ENCODE results near the gene HOXA9. TPM values are rescaled to one million over a fixed set of nuclear protein-coding genes. Genes with fewer than 3 reads are reported as not detected.

HOXA9 gene
- total and polyA plus RNA-seq, 10 donors = 0.46 to 3.0 (median 0.98) TPM

DNA sequence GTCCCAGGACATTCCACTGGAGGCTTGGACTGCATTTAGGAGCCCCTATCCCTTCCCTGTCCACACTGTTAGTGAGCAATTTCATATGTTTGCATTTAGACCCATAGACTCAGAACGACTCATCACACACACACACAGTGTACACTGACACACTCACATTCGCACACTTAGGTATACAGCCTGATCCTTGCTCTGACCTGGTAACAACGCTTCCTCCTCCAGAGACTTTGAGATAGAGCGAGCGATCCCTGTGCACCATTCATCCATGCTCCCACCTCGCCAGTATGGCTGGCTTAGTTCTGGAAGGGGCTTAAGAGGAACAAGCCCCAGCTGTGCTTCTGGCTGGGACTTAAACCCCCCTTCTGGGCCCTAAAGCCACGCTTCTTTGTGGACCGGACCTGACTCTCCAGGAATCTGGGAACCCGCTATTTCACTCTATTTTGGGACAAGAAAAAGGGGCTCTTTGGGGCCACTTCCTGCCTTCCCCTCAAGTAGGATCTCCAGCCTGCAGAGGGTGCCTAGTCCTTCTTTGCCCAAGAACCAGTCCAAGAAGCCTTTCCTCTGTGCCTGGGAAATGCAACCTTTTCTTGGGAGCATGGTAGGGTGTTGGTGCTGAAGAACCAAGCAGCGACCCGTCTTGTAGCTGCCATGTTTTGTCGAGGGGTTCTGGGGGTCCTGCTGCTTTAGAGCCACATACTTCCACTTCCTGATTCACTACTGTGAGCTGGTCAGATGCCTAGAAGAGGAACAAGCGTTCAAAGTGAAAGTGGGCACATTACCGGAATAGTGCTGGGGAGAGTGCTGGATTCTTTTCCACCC lies 35.6 kb upstream of the HOXA9 start:
- no peak for DNase-seq
- Histone ChIP-seq H3K27ac (no peak overlapping the region), H3K27me3 (replicated peaks in 1 of 7) (peaks cover 22 to 100% (median 96%) of the 10 kb centered on the region in 7 donors), H3K4me1 (peaks cover 12 to 76% (median 56%) of the 10 kb centered on the region in 6 donors), H3K4me3 (peak overlapping the region in 6 of 8 donors; percentile 6 to 68 (median 34)), H3K9me3 (no peaks in the 10 kb centered on the region), H3K36me3 (no peaks in the 10 kb centered on the region)
- WGBS, 5 donors = 4 to 11% (median 9%) methylated on average over 13 to 14 of the region's 14 CpGs
- TF ChIP-seq, protein P1, sequence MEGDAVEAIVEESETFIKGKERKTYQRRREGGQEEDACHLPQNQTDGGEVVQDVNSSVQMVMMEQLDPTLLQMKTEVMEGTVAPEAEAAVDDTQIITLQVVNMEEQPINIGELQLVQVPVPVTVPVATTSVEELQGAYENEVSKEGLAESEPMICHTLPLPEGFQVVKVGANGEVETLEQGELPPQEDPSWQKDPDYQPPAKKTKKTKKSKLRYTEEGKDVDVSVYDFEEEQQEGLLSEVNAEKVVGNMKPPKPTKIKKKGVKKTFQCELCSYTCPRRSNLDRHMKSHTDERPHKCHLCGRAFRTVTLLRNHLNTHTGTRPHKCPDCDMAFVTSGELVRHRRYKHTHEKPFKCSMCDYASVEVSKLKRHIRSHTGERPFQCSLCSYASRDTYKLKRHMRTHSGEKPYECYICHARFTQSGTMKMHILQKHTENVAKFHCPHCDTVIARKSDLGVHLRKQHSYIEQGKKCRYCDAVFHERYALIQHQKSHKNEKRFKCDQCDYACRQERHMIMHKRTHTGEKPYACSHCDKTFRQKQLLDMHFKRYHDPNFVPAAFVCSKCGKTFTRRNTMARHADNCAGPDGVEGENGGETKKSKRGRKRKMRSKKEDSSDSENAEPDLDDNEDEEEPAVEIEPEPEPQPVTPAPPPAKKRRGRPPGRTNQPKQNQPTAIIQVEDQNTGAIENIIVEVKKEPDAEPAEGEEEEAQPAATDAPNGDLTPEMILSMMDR (IDR thresholded peaks at IDR 0.05 in 8 of 11, conservative IDR thresholded peaks at IDR 0.05 in 3 of 11) = no peak
- TF ChIP-seq POLR2AphosphoS5 (IDR thresholded peaks at IDR 0.05) (no peak), POLR2A (IDR thresholded peaks at IDR 0.05) (no peak)
- intact Hi-C loops (cut with DNase I; ENCODE audit: low total_unique reads) = no loop called here

DNA sequence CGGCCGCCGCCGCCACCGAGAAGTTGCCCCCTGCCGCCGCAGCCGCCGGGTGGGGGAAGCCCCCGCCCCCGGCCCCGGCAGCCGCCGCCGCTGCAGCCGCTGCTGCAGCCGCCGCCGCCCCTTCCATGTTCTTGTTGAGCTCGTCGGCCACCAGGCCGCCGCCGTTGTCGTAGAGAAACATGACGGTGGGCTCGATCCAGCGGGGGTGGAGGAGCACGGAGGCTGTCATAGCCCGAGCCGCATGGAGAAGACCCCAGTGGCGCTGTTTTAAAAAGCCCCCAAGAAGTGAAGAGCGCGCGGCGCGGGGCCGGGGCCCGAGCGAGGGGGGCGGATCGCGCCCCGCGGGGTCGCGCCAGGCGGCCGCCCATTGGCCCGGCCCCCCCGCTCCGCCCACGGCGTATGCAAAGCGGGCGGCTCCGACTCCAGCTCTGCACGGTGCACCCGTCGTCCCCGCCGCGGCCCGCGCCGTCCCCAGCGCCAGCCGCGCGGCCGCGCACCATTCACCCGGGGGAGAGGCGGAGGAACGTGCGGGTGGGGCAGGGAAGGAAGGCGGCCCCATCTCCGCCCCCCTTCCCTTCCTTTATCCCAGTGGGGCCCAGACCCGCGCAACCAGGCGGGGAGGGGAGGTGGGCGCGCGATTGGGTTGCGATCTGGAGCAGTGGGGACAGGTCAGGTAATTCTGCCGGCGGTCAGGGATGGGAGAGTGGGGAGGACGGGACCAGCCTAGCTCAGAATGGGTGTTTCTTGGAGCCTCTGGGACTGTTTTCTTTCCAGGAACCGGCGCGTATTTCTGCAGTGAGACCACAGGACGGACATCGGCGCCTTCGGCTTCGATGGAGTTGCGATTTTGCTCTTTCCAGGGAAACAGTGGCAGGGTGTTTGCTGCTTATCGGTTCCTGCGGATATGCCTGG lies 34.8 kb upstream of the HOXA9 start, which contains the start of gene HOXA13:
TSS of gene HOXA13 (minus strand) at position 243 of the 912 bp plus-strand sequence. CDS start at position 229, 14 bp downstream.
- Histone ChIP-seq H3K4me1 (peaks cover 9 to 67% (median 50%) of the 10 kb centered on the region in 6 donors), H3K9me3 (no peaks in the 10 kb centered on the region), H3K27ac (no peak within 1 kb of the TSS), H3K27me3 (replicated peaks in 1 of 7) (peaks cover 26 to 100% (median 96%) of the 10 kb centered on the region in 7 donors), H3K4me3 (peak within 1 kb of the TSS in 7 of 8 donors; percentile 17 to 68 (median 36)), H3K36me3 (no peaks in the 10 kb centered on the region)
- DNase-seq = peak; percentile 76
- TF ChIP-seq, protein P1 (IDR thresholded peaks at IDR 0.05 in 8 of 11, conservative IDR thresholded peaks at IDR 0.05 in 3 of 11) = no peak
- peak in 1 of 3 donors; percentile 11 for TF ChIP-seq POLR2AphosphoS5 (IDR thresholded peaks at IDR 0.05)
- intact Hi-C loops (cut with DNase I; ENCODE audit: low total_unique reads) = loop anchor here (10.0 kb wide), 4 partner anchors 585 to 895 kb away; no protein-coding TSS in a partner anchor
- 1 to 2% (median 2%) methylated on average over 43 to 99 of the region's 99 CpGs for WGBS, 5 donors

DNA sequence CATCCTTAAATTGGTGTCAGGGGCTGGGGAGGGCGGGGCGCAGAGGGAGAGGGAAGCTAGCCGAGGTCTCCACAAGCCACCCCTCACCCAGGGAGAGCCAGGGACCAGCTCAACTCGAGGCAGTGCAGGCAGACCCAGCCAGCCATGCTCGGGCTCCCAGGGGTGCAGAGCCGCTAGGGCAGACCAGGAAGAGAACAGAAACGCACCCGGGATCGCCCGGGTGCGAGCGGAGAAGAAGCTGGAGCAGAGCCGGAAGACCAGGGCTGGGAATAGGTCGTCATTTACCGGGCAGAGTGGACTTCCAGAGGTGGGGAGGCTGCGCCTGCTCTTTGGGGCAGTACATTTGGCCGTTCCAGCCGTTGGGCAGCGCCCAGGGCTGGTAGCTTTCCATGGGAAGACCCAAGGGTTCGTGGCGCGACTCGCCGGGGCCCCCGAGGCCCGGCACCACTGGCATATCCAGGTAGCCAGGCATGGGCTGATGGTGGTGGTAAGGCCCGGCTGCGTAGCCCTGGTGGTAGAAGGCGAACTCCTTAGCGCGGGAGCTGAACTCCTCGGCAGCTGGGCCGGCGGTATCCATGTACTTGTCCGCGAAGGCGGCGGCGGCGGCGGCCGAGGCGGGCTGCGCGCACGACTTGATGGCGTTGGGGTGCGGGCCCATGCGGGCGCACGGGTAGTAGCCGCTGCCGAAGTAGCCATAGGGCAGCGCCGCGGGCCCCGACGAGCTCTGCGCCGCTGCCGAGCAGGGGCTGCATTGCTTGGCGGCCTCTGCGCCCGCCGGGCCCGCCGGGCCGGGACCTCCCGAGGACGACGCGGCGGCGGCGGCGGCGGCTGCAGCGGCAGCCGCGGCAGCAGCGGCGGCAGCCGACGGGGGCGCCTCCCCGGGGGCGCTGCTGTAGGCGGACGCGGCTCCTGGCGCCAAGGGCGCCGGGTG lies 33.8 kb upstream of the HOXA9 start:
- peak; percentile 77 for DNase-seq
- peaks cover 32 to 100% (median 96%) of the 10 kb centered on the region in 7 donors for H3K27me3 ChIP-seq (replicated peaks in 1 of 7)
- 4 to 9% (median 4%) methylated on average over 19 to 93 of the region's 93 CpGs for WGBS, 5 donors

More for the DNA sequence above, 33.8 kb upstream of the HOXA9 start:
- intact Hi-C loops (cut with DNase I; ENCODE audit: low total_unique reads) = loop anchor here (10.0 kb wide), 4 partner anchors 586 to 896 kb away; no protein-coding TSS in a partner anchor
- no peaks in the 10 kb centered on the region for H3K36me3 ChIP-seq
- no peak overlapping the region for H3K27ac ChIP-seq
- TF ChIP-seq POLR2A (IDR thresholded peaks at IDR 0.05) (no peak), POLR2AphosphoS5 (IDR thresholded peaks at IDR 0.05) (no peak)
- TF ChIP-seq, protein P1 (IDR thresholded peaks at IDR 0.05 in 8 of 11, conservative IDR thresholded peaks at IDR 0.05 in 3 of 11) = no peak
- H3K9me3 ChIP-seq = no peaks in the 10 kb centered on the region
- peak overlapping the region in 7 of 8 donors; percentile 8 to 68 (median 26) for H3K4me3 ChIP-seq
- peaks cover 8 to 58% (median 43%) of the 10 kb centered on the region in 6 donors for H3K4me1 ChIP-seq
